Measurements from ENCODE around the gene RSPO4.

DNA sequence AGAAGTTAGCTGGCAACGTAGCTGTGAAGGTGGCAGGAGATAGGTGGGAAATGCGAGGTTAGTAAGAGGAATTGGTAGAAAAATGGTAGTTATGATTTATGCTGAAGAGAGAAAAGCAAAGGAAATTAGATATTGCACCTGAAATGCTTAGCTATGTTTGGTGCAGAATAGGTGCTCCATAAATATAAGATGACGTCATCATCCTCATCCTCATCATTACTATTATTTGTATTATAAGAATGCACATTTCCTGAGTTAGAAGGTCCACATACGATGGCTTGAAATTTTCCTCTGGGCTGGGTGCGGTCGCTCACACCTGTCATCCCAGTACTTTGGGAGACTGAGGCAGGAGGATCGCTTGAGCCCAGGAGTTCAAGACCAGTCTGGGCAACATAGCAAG, 46.5 kb downstream of the RSPO4 start:
- TF ChIP-seq, protein P1, sequence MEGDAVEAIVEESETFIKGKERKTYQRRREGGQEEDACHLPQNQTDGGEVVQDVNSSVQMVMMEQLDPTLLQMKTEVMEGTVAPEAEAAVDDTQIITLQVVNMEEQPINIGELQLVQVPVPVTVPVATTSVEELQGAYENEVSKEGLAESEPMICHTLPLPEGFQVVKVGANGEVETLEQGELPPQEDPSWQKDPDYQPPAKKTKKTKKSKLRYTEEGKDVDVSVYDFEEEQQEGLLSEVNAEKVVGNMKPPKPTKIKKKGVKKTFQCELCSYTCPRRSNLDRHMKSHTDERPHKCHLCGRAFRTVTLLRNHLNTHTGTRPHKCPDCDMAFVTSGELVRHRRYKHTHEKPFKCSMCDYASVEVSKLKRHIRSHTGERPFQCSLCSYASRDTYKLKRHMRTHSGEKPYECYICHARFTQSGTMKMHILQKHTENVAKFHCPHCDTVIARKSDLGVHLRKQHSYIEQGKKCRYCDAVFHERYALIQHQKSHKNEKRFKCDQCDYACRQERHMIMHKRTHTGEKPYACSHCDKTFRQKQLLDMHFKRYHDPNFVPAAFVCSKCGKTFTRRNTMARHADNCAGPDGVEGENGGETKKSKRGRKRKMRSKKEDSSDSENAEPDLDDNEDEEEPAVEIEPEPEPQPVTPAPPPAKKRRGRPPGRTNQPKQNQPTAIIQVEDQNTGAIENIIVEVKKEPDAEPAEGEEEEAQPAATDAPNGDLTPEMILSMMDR (optimal IDR thresholded peaks at IDR 0.05 in 1 of 3, IDR thresholded peaks at IDR 0.05 in 1 of 3, conservative IDR thresholded peaks at IDR 0.05 in 1 of 3; ENCODE audit: extremely low read depth in 1 of 3, insufficient read depth in 2 of 3, low read length in 3 of 3): no peak
- no peak for TF ChIP-seq EZH2 (IDR thresholded peaks at IDR 0.05; ENCODE audit: low read length)

Data from keratinocyte (primary cell).